GM19240 (cell line): ENCODE measurements around the gene ENPP1.
A peak's percentile ranks its signal among the peaks of the same experiment; 100 is the strongest.

Experiments
- DNase-seq: peaks from one replicate; pipeline ENCODE4 v3.0.0; 2011; ENCODE audit warnings: low spot score; ENCODE audit not compliant: insufficient read length

The ENPP1 gene

GRCh38 chr6:131807644-131808459, at the start of gene ENPP1:
Gene ENPP1, plus strand, starts transcription at chr6:131808020. Its CDS starts 16 bp downstream, at chr6:131808036.
- peak; percentile 8 for DNase-seq

- no peak for DNase-seq
Observed at GRCh38 chr6:131758920-131759319, 48.9 kb upstream of the ENPP1 start.

- DNase-seq: no peak
Observed at GRCh38 chr6:131761060-131761761, 46.6 kb upstream of the ENPP1 start.

GRCh38 chr6:131761762-131762067, 46.1 kb upstream of the ENPP1 start:
- no peak for DNase-seq

GRCh38 chr6:131762984-131763383, 44.8 kb upstream of the ENPP1 start:
- DNase-seq: no peak

- no peak for DNase-seq
Observed at GRCh38 chr6:131763749-131764148, 44.1 kb upstream of the ENPP1 start.

- no peak for DNase-seq
Observed at GRCh38 chr6:131764350-131764749, 43.5 kb upstream of the ENPP1 start.

- DNase-seq: no peak
Observed at GRCh38 chr6:131765081-131765803, 42.6 kb upstream of the ENPP1 start.

GRCh38 chr6:131765804-131766135, 42.0 kb upstream of the ENPP1 start:
- no peak for DNase-seq

GRCh38 chr6:131766631-131767030, 41.2 kb upstream of the ENPP1 start:
- no peak for DNase-seq

GRCh38 chr6:131768964-131769363, 38.9 kb upstream of the ENPP1 start:
- DNase-seq: no peak

GRCh38 chr6:131769385-131770141, 38.3 kb upstream of the ENPP1 start:
- no peak for DNase-seq

- DNase-seq: no peak
Observed at GRCh38 chr6:131770776-131771175, 37.0 kb upstream of the ENPP1 start.

- no peak for DNase-seq
Observed at GRCh38 chr6:131773284-131773950, 34.4 kb upstream of the ENPP1 start.

GRCh38 chr6:131775886-131776285, 31.9 kb upstream of the ENPP1 start:
- DNase-seq: no peak

GRCh38 chr6:131776985-131777384, 30.8 kb upstream of the ENPP1 start:
- no peak for DNase-seq

- no peak for DNase-seq
Observed at GRCh38 chr6:131778169-131778568, 29.7 kb upstream of the ENPP1 start.

- DNase-seq: no peak
Observed at GRCh38 chr6:131779304-131779703, 28.5 kb upstream of the ENPP1 start.

- DNase-seq: no peak
Observed at GRCh38 chr6:131780600-131780999, 27.2 kb upstream of the ENPP1 start.

- no peak for DNase-seq
Observed at GRCh38 chr6:131781687-131782086, 26.1 kb upstream of the ENPP1 start.

GRCh38 chr6:131782764-131783163, 25.1 kb upstream of the ENPP1 start:
- no peak for DNase-seq
